HG03571 (cell line): ENCODE measurements around the gene CASP3.
"Not testable (repeated sequence)": the region's sequence is repeated elsewhere in the genome, so short reads cannot be mapped to it uniquely, and the experiment has no call there.

Experiments
- ATAC-seq: cut with Tn5 transposase; IDR thresholded peaks from one replicate; pipeline ENCODE4 v1.9.1; 2021; ENCODE audit not compliant: unreplicated experiment

CASP3 gene

GRCh38 chr4:184598753-184599491, 50.3 kb downstream of the CASP3 start:
- ATAC-seq = no peak

- ATAC-seq = no peak
Measured at GRCh38 chr4:184596617-184597185, 52.5 kb downstream of the CASP3 start.

GRCh38 chr4:184596044-184596616, 53.1 kb downstream of the CASP3 start:
- no peak for ATAC-seq

- no peak for ATAC-seq
Measured at GRCh38 chr4:184595430-184595829, 53.8 kb downstream of the CASP3 start.

GRCh38 chr4:184593461-184593860, 55.8 kb downstream of the CASP3 start:
- no peak for ATAC-seq

- not testable (repeated sequence) for ATAC-seq
Measured at GRCh38 chr4:184591747-184592270, 57.4 kb downstream of the CASP3 start.

GRCh38 chr4:184591070-184591677, 58.1 kb downstream of the CASP3 start:
- ATAC-seq = no peak

GRCh38 chr4:184590196-184590595, 59.1 kb downstream of the CASP3 start:
- no peak for ATAC-seq

- no peak for ATAC-seq
Measured at GRCh38 chr4:184588893-184589292, 60.4 kb downstream of the CASP3 start.

- no peak for ATAC-seq
Measured at GRCh38 chr4:184587701-184588100, 61.5 kb downstream of the CASP3 start.

GRCh38 chr4:184587221-184587620, 62.0 kb downstream of the CASP3 start:
- no peak for ATAC-seq

GRCh38 chr4:184583738-184584502, 65.3 kb downstream of the CASP3 start:
- no peak for ATAC-seq
